Measurements from ENCODE around the gene ANKMY1. TPM values are rescaled to one million over a fixed set of nuclear protein-coding genes. Genes with fewer than 3 reads are reported as not detected.

The ANKMY1 gene
- total and polyA plus RNA-seq, 2 of the 13 experiments (the other 11 are each of a cell fraction or from before 2014, with no cell fraction given): 11.7 to 18.8 TPM

GRCh38 chr2:240560480-240561324 lies 2.9 kb upstream of the ANKMY1 start (continued):
- TF ChIP-seq ZBTB14 (CRISPR knock-in tag; IDR thresholded peaks at IDR 0.05) (peak; percentile 97), GATAD1 (CRISPR knock-in tag; IDR thresholded peaks at IDR 0.05) (no peak), FIP1L1 (IDR thresholded peaks at IDR 0.05; ENCODE audit: borderline replicate concordance, insufficient read depth, low read depth, low read length) (0 out of 2 replicates have a peak, but pooled peaks have one; percentile 40), ZNF430 (CRISPR knock-in tag; IDR thresholded peaks at IDR 0.05) (peak; percentile 57; the same call in 1 of the 2 replicates), ZNF143 (CRISPR knock-in tag; IDR thresholded peaks at IDR 0.05) (peak; percentile 12; the same call in 1 of the 2 replicates), KLF16 (CRISPR knock-in tag; IDR thresholded peaks at IDR 0.05) (peak in 1 of 2 experiments; percentile 58; a peak in 2 of 4 replicates), ZNF652 (CRISPR knock-in tag; IDR thresholded peaks at IDR 0.05; ENCODE audit: borderline replicate concordance, low read depth) (no peak), HDAC1 (CRISPR knock-in tag; IDR thresholded peaks at IDR 0.05) (peak; percentile 91), ZNF678 (CRISPR knock-in tag; IDR thresholded peaks at IDR 0.05) (peak; percentile 6; the same call in 1 of the 2 replicates), HDAC6 (IDR thresholded peaks at IDR 0.05; ENCODE audit: low read depth, low read length) (no peak; the same call in 1 of the 2 replicates), ZBTB38 (CRISPR knock-in tag; IDR thresholded peaks at IDR 0.05) (peak; percentile 83; the same call in 1 of the 2 replicates), IRF9 (CRISPR knock-in tag; IDR thresholded peaks at IDR 0.05; ENCODE audit: borderline replicate concordance) (peak; percentile 92), HNF4G (IDR thresholded peaks at IDR 0.05; ENCODE audit: borderline replicate concordance, low read depth, low read length) (no peak), HNF4G (CRISPR knock-in tag; IDR thresholded peaks at IDR 0.05; ENCODE audit: borderline replicate concordance, low read depth) (peak; percentile 64; the same call in 1 of the 2 replicates), ZNF18 (CRISPR knock-in tag; IDR thresholded peaks at IDR 0.05; ENCODE audit: insufficient replicate concordance) (peak; percentile 78), THYN1 (CRISPR knock-in tag; IDR thresholded peaks at IDR 0.05; ENCODE audit: borderline replicate concordance, low read depth) (no peak), CREB1 (IDR thresholded peaks at IDR 0.05) (peak; percentile 64; the same call in 1 of the 2 replicates), CREB1 (CRISPR knock-in tag; IDR thresholded peaks at IDR 0.05) (no peak), NCOA1 (CRISPR knock-in tag; IDR thresholded peaks at IDR 0.05) (no peak), KAT2B (IDR thresholded peaks at IDR 0.05; ENCODE audit: borderline replicate concordance, low read depth, low read length) (no peak), MEIS2 (CRISPR knock-in tag; IDR thresholded peaks at IDR 0.05) (peak; percentile 96), ZBTB25 (CRISPR knock-in tag; IDR thresholded peaks at IDR 0.05) (peak; percentile 29; the same call in 1 of the 2 replicates)

All from HepG2 (cell line).